Umbilical cord (tissue), 2 donors: ENCODE data around the gene CHID1. TPM values are rescaled to one million over a fixed set of nuclear protein-coding genes. Genes with fewer than 3 reads are reported as not detected.

ENCODE experiments used
- DNase-seq: peaks from one replicate; pipeline ENCODE4 v3.0.0-alpha.2; 2015; ENCODE audit warnings: low spot score
- total RNA-seq: library from RNA; depleted of rRNA; stranded (reverse); fragments of >200 nt; gene quantifications from one replicate; pipeline ENCODE4 v1.2.3, GENCODE V29; 2014; ENCODE audit warnings: low replicate concordance; ENCODE audit not compliant: insufficient read depth

CHID1 gene
- total RNA-seq, 1 donor from 2014 or later = 69.6 TPM

- no peak for DNase-seq
Measured at GRCh38 chr11:865462-866430, 44.9 kb downstream of the CHID1 start.

DNA sequence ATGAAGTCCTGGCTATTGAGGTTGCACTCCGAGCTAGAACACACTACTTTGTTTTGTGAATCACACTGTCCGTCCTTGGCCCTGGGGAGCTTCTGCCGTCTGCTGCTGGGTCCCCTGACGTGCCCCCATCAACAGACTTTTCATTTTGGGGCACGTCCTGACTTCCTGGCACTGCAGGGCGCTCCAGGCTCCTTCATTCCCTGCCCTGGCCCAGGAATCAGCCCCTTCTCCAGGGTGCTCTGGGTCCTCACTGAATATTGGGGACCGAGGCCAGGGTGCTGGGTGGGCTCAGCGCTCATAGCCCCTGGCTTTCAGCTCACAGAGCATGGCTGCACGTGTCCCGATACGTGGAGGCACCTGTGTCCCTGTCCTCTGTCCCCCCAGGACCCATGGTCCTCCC lies 45.7 kb downstream of the CHID1 start:
- no peak for DNase-seq

DNA sequence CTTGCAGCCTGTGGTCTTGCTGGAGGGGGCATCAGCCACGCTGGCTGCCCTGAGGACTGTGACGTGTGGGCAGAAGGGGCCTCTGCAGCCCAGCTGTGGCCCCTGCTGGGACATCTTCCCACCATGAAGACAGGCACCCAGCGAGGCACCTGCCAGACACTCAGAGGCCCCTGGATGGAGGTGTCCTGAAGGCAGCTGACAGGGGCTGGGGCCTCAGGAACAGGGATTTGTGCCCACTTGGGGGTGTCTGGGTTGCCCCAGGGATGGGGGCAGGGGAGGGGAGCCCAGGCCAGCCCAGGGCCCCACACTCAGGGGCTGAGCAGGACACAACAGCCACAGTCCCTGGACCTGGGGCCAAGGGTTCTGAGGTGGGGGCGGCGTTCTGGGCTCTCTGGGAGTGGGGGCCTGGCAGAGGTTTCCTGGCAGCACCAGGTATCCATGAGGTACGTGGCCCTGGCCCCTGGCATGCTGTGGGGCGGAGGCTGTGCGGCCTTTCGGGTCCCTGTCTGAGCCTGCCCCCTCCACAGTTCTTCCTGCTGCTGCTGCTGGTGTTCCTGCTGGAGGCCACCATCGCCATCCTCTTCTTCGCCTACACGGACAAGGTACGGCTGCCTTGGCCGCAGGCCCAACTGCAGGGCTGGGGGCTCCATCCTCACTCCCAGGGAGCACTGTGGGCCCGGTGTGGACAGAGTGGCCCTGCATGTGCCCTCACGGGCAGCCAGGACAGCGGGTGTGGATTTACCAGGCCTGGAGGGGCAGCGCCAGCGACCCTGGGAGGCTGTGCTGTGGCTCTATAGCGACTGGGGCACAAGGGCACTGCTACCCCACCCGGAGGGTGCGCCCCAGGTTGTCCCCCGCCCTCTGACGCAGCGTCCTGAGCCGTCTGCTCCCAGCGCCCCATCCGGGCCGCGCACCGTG lies 46.4 kb downstream of the CHID1 start:
- no peak for DNase-seq

GRCh38 chr11:863023-863909 lies 47.3 kb downstream of the CHID1 start:
- peak; percentile 44 for DNase-seq

- no peak for DNase-seq
Measured at GRCh38 chr11:862696-863022, 48.0 kb downstream of the CHID1 start.

- peak; percentile 72 for DNase-seq
Measured at GRCh38 chr11:862081-862661, 48.4 kb downstream of the CHID1 start.

- DNase-seq = no peak
Measured at GRCh38 chr11:861105-861479, 49.5 kb downstream of the CHID1 start.

DNA sequence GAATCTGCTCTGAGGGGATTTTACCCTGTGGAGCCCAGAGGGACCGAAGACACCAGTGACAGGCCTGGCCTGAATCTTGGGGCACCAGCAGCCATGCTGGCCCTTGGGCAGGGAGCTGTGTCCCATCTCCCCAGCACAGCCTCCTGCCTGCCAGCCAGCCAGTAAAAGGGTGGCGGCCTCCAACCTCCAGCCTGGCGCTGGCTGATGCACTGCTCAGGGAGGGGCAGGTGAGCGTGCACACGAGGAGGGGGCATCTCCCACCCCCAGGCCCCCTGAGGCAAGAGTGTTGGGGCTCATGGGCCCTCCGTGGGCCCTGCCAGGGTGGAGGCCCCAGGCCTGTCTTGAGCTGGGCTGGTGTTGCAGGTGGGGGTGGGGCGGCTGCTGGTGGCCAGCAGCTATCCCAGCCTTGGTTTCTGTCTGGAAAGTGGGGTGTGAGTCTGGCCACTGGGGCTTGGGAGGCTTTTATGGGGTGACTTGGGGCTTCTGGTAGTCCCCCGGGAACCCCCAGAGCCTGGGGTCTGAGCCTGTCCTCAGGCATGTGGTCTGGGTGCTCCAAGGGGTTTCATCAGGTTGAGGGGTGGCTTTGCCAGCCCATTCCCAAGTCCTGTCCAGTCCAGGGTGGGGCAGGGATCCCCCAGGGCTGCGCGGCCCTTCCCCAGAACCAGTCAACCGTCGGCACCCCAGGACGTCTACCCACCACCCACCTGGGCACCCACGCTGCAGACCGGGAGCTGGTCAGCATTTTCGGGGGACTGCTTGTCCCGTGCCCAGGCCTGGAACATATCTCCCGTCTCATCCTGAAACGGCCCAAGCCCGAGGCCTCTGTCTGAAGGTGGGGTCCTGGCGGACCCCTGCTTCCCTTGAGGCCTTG lies 50.1 kb downstream of the CHID1 start:
- no peak for DNase-seq

GRCh38 chr11:859394-860131 lies 51.0 kb downstream of the CHID1 start:
- peak; percentile 98 for DNase-seq

DNA sequence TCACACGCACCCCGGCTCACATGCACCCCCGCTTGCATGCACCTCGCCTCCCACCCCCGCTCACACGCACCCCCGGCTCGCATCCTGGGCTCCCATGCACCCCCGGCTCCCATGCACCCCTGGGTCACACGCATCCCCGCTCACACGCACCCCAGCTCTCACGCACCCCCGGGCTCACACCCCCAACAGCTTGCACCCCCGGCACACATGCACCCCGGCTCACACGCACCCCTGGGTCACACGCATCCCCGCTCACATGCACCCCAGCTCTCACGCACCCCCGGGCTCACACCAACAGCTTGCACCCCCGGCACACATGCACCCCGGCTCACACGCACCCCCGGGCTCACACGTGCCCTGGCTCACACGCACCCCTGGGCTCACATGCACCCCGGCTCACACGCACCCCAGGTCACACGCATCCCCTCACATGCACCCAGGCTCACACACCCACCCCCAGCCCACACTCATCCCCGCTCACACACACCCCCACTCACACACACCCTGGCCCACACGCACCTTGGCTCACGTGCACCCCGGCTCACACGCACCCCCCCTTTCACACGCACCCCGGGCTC lies 51.8 kb downstream of the CHID1 start:
- DNase-seq = no peak

GRCh38 chr11:858053-858761 lies 52.4 kb downstream of the CHID1 start:
- DNase-seq = no peak

GRCh38 chr11:856397-856796 lies 54.2 kb downstream of the CHID1 start:
- no peak for DNase-seq

- DNase-seq = no peak
Measured at GRCh38 chr11:855796-856195, 54.8 kb downstream of the CHID1 start.

- DNase-seq = no peak
Measured at GRCh38 chr11:855330-855674, 55.3 kb downstream of the CHID1 start.

- DNase-seq = no peak
Measured at GRCh38 chr11:854601-855329, 55.8 kb downstream of the CHID1 start.

- no peak for DNase-seq
Measured at GRCh38 chr11:853682-854448, 56.7 kb downstream of the CHID1 start.

DNA sequence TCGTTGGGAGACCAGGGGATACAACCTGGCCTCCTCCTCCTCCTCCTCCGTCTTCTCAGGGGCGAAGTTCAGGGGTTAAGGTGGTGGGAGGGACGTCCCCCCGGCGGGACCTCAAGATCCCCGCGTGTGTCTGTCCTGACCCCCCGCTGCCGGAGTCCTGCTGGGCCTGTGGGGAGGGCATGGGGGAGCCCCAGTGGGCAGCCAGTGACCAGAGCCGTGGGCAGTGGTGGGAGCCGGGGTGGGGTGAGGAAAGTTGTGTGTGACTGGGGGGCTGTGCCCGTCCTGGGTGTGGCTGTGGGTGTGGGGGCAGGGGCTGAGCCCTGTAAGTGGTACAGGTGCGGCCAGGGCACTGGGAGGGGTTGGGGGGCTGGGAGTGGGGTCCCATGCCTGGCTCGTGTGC lies 57.8 kb downstream of the CHID1 start:
- no peak for DNase-seq
